D721Med (cell line): Measurements from ENCODE around the gene CPVL.

Experiments used
- DNase-seq: peaks from one replicate; pipeline ENCODE4 v3.0.0; 2011; ENCODE audit warnings: low spot score; ENCODE audit not compliant: insufficient read length
- FAIRE-seq: peaks from 2 replicates; lab custom pipeline; 2011; peaks lifted over from hg19 to GRCh38; lab: Jason Lieb, UNC
- CTCF ChIP-seq: IDR thresholded peaks from 2 replicates; pipeline ENCODE4 v1.5.1; 2012; ENCODE audit warnings: mild to moderate bottlenecking, control low read depth; ENCODE audit not compliant: insufficient read depth; ENCODE audit errors: missing control alignments

Gene CPVL

GRCh38 chr7:29156907-29157452 is 10.6 kb upstream of the CPVL start:
- DNase-seq (no peak), FAIRE-seq (no peak)
- TF ChIP-seq CTCF: no peak

- no peak for DNase-seq
- TF ChIP-seq CTCF: no peak
- FAIRE-seq: no peak
Observed at GRCh38 chr7:29154076-29154475, 7.7 kb upstream of the CPVL start.

GRCh38 chr7:29150856-29151255 is 4.5 kb upstream of the CPVL start:
- no peak for DNase-seq
- TF ChIP-seq CTCF: no peak
- FAIRE-seq: no peak

GRCh38 chr7:29149036-29149435 is 2.7 kb upstream of the CPVL start:
- FAIRE-seq (no peak), DNase-seq (no peak)
- no peak for TF ChIP-seq CTCF

GRCh38 chr7:29147821-29148220 is 1.5 kb upstream of the CPVL start:
- DNase-seq (no peak), FAIRE-seq (no peak)
- no peak for TF ChIP-seq CTCF

GRCh38 chr7:29146888-29147609 is 712 bp upstream of the CPVL start:
- DNase-seq (no peak), FAIRE-seq (no peak)
- TF ChIP-seq CTCF: no peak

GRCh38 chr7:29145553-29146056 is 732 bp downstream of the CPVL start:
- DNase-seq (no peak), FAIRE-seq (no peak)
- no peak for TF ChIP-seq CTCF
